Heart left ventricle (tissue), 16 donors: ENCODE data around the gene CCDC136. TPM values are rescaled to one million over a fixed set of nuclear protein-coding genes. Genes with fewer than 3 reads are reported as not detected.
A peak's percentile ranks its signal among the peaks of the same experiment; 100 is the strongest.

Source experiments
- ATAC-seq, 4 donors: fragments of 200-7000 bp; cut with Tn5 transposase; one replicate each; pipeline ENCODE4 v1.9.1; 2020 to 2022; ENCODE audit warnings: moderate library complexity in 4 of 4, mild to moderate bottlenecking in 3 of 4, moderate number of reproducible peaks in 1 of 4
- DNase-seq, 5 donors: peaks; one replicate each; pipeline ENCODE4 v3.0.0-alpha.2; 2020
- H3K27ac ChIP-seq, 12 donors: fragments of 200-600 bp; sonication (generic) in 4 of 12; one replicate each; pipeline versions ENCODE4 v1.5.0 to v1.8.0; 2016 to 2022; ENCODE audit warnings: mild to moderate bottlenecking in 2 of 12
- H3K27me3 ChIP-seq, 9 donors: fragments of 200-600 bp; sonication (generic) in 2 of 9; one replicate each; pipeline versions ENCODE4 v1.5.1 to v1.8.0; 2016 to 2022; ENCODE audit warnings: mild to moderate bottlenecking in 3 of 9
- H3K36me3 ChIP-seq, 9 donors: fragments of 200-600 bp; sonication (generic) in 2 of 9; one replicate each; pipeline versions ENCODE4 v1.5.0 to v1.8.0; 2018 to 2022; ENCODE audit warnings: mild to moderate bottlenecking in 2 of 9
- H3K4me1 ChIP-seq, 12 donors: fragments of 200-600 bp; sonication (generic) in 4 of 12; one replicate each; pipeline versions ENCODE4 v1.5.0 to v1.8.0; 2016 to 2022; ENCODE audit warnings: mild to moderate bottlenecking in 3 of 12
- H3K4me3 ChIP-seq, 12 donors: fragments of 200-600 bp; sonication (generic) in 4 of 12; one replicate each; pipeline versions ENCODE4 v1.5.0 to v1.8.0; 2017 to 2022; ENCODE audit warnings: mild to moderate bottlenecking in 9 of 12, moderate library complexity in 4 of 12
- H3K9me3 ChIP-seq, 12 donors: fragments of 200-600 bp; sonication (generic) in 4 of 12; one replicate each; pipeline versions ENCODE4 v1.5.0 to v1.8.0; 2016 to 2022; ENCODE audit warnings: mild to moderate bottlenecking in 1 of 12
- CTCF ChIP-seq, 12 donors: fragments of 200-600 bp; sonication (generic) in 4 of 12; IDR thresholded peaks; one replicate each; pipeline versions ENCODE4 v1.5.0 to v1.8.0; 2018 to 2022; ENCODE audit warnings: antibody characterized with exemption in 12 of 12, mild to moderate bottlenecking in 5 of 12
- POLR2A ChIP-seq, 2 donors: fragments of 450-650 bp; IDR thresholded peaks; one replicate each; pipeline ENCODE4 v1.6.1; 2017; ENCODE audit warnings: antibody characterized with exemption in 2 of 2, mild to moderate bottlenecking in 2 of 2, moderate library complexity in 2 of 2
- WGBS, 4 donors: extraction: QIAGEN DNeasy Blood & Tissue Kit in 2 of 4; methylation state at CpG; one replicate each; pipeline versions ENCODE4 v1.1.5 to v1.1.7; 2013 to 2018; 5-methylcytosine and 5-hydroxymethylcytosine counted together
- intact Hi-C, 10 donors: fragments of 100-400 bp; cut with DNase I; formaldehyde crosslinking; loops; one replicate each; pipeline versions ENCODE4 v1.11.1 to v1.14.2; 2022
- polyA plus RNA-seq, 2 donors: library from polyadenylated mRNA; stranded (reverse); fragments of 200-250 nt; gene quantifications; one replicate each; pipeline ENCODE4 v1.2.3, GENCODE V29; 2013
- total RNA-seq, 9 donors: library from RNA; depleted of rRNA in 2 of 9; stranded (reverse); fragments of >200 nt in 2 of 9; fragmentation: NEBNext Ultra II Directional in 3 of 9; extraction: Animal tissue kit (Norgen Biotek cat#: 25700) in 3 of 9; gene quantifications; one replicate each; pipeline versions ENCODE4 v1.1.0 to v1.2.4, GENCODE V29; 2016 to 2023
- donor health status: ischemic (EF 13 %, LVEDD 7.1; RV severe dilation, severe dysfunction).
- donor health status: healthy with polysubstance abuse.
- donor health status: DM: no; HTN: yes; CAD: no.
- donor health status: DM: no; HTN: no; CAD: no.
- donor health status: ischemic (EF 25% LVEDD 6.9; RV normal size, moderate dysfunction).
- donor health status: ischemic (EF 25% LVEDD 5.7; RV mildly dilated, moderate dysfunction).
- donor health status: healthy.
- donor health status: DM: yes; HTN: yes; CAD: no.
- donor health status: ischemic (EF 35%, LVEDD 5.7; RV mildly dilated, moderate dysfunction).
- donor health status: nonischemic (EF 11% LVEDD 7.7; RV severe dilation, severe dysfunction).
- donor health status: DM: yes; HTN: yes; CAD: no.
- donor health status: PGD.
- donor health status: ischemic (EF 29% LVEDD 5.4; RV normal size, mild dysfunction).
- donor health status: nonischemic (EF 23%, LVEDD 6.1; RV moderate dilation, normal function).

The CCDC136 gene
- total and polyA plus RNA-seq, 11 donors, result 6.4 to 22.8 (median 10.4) TPM

GRCh38 chr7:128867241-128867640, 75.5 kb downstream of the CCDC136 start:
- DNase-seq (no peak), ATAC-seq (no peak)
- H3K4me3 ChIP-seq, result no peak overlapping the region
- TF ChIP-seq POLR2A (IDR thresholded peaks at IDR 0.05) (no peak), CTCF (IDR thresholded peaks at IDR 0.05) (no peak)
- peaks cover 0 to 16% (median 0%) of the 10 kb centered on the region in 9 donors for H3K27me3 ChIP-seq
- peaks cover 0 to 35% (median 22%) of the 10 kb centered on the region in 12 donors for H3K4me1 ChIP-seq
- 93 to 95% (median 93%) methylated on average over 4 of the region's 4 CpGs for WGBS, 4 donors
- no peaks in the 10 kb centered on the region for H3K9me3 ChIP-seq
- peaks cover 0 to 18% (median 12%) of the 10 kb centered on the region in 9 donors for H3K36me3 ChIP-seq
- no peak overlapping the region for H3K27ac ChIP-seq
- intact Hi-C loops, result loop anchor here in 6 of 10 donors (5.0 to 10.0 kb wide), 6 partner anchors 35 to 205 kb away; partner anchors contain the start of genes CCDC136 (in 2 of the 6) and FLNC (in 1 of the 6)

- H3K4me3 ChIP-seq, result no peak overlapping the region
- TF ChIP-seq POLR2A (IDR thresholded peaks at IDR 0.05) (no peak), CTCF (IDR thresholded peaks at IDR 0.05) (no peak)
- H3K27ac ChIP-seq, result no peak overlapping the region
- 72 to 75% (median 75%) methylated on average over 11 of the region's 11 CpGs for WGBS, 4 donors
- peaks cover 0 to 16% (median 0%) of the 10 kb centered on the region in 9 donors for H3K27me3 ChIP-seq
- H3K4me1 ChIP-seq, result peaks cover 0 to 33% (median 19%) of the 10 kb centered on the region in 12 donors
- H3K9me3 ChIP-seq, result no peaks in the 10 kb centered on the region
- H3K36me3 ChIP-seq, result peaks cover 0 to 18% (median 12%) of the 10 kb centered on the region in 9 donors
- intact Hi-C loops, result loop anchor here in 6 of 10 donors (5.0 to 10.0 kb wide), 6 partner anchors 36 to 206 kb away; partner anchors contain the start of genes CCDC136 (in 2 of the 6) and FLNC (in 1 of the 6)
- ATAC-seq (no peak), DNase-seq (no peak)
Observed at GRCh38 chr7:128867842-128868623, 76.3 kb downstream of the CCDC136 start.

- 48 to 66% (median 51%) methylated on average over 8 to 13 of the region's 13 CpGs for WGBS, 4 donors
- intact Hi-C loops, result loop anchor here in 6 of 10 donors (5.0 to 10.0 kb wide), 6 partner anchors 36 to 206 kb away; partner anchors contain the start of genes CCDC136 (in 2 of the 6) and FLNC (in 1 of the 6)
- DNase-seq (no peak), ATAC-seq (peak in 2 of 4 donors; percentile 0 to 3)
- Histone ChIP-seq H3K27me3 (peaks cover 0 to 16% (median 0%) of the 10 kb centered on the region in 9 donors), H3K4me3 (peak overlapping the region; percentile 45 to 70 (median 63)), H3K27ac (peak overlapping the region in 3 of 12 donors; percentile 15 to 55 (median 38)), H3K4me1 (peaks cover 0 to 28% (median 15%) of the 10 kb centered on the region in 12 donors), H3K36me3 (peaks cover 0 to 18% (median 12%) of the 10 kb centered on the region in 9 donors), H3K9me3 (no peaks in the 10 kb centered on the region)
- TF ChIP-seq CTCF (IDR thresholded peaks at IDR 0.05) (no peak), POLR2A (IDR thresholded peaks at IDR 0.05) (no peak)
Observed at GRCh38 chr7:128868624-128869137, 76.9 kb downstream of the CCDC136 start.
